ENCODE data around the gene ACTN1. TPM values are rescaled to one million over a fixed set of nuclear protein-coding genes. Genes with fewer than 3 reads are reported as not detected.

ACTN1 gene
- total and polyA plus RNA-seq, 10 of the 15 experiments (the other 5 are each of a cell fraction or from before 2014, with no cell fraction given): 0.14 to 39.4 (median 2.6) TPM

GRCh38 chr14:68913516-68913915 is 65.6 kb downstream of the ACTN1 start:
- intact Hi-C loops (cut with micrococcal nuclease; ENCODE audit: unreplicated experiment): no loop called here
- Histone ChIP-seq H3K4me3 (no peak overlapping the region), H3K9ac (ENCODE audit: control insufficient read depth, insufficient read depth, low read length) (no peak overlapping the region), H2AFZ (ENCODE audit: control insufficient read depth, low read depth, low read length) (no peak overlapping the region), H3K36me3 (ENCODE audit: control insufficient read depth in 2 of 2, insufficient read depth in 2 of 2, low read length in 1 of 2) (peaks cover 0 to 6% of the 10 kb centered on the region in 2 experiments; a peak in 2 of 4 replicates), H3K4me1 (ENCODE audit: control insufficient read depth, insufficient read depth, low read length) (no peaks in the 10 kb centered on the region), H3K27ac (ENCODE audit: control insufficient read depth, insufficient read depth) (no peak overlapping the region), H3K4me2 (ENCODE audit: control insufficient read depth, insufficient read depth) (no peak overlapping the region), H3K27me3 (replicated peaks in 1 of 2; ENCODE audit: control insufficient read depth in 2 of 2, insufficient read depth in 2 of 2, low read length in 1 of 2) (no peaks in the 10 kb centered on the region), H4K20me1 (ENCODE audit: control insufficient read depth, insufficient read depth) (no peaks in the 10 kb centered on the region), H3K9me3 (replicated peaks; ENCODE audit: control insufficient read depth, insufficient read depth, low read length) (no peaks in the 10 kb centered on the region), H3K79me2 (ENCODE audit: control insufficient read depth, insufficient read depth, low read length) (no peaks in the 10 kb centered on the region)
- in situ Hi-C loops (cut with MboI): loop anchor here (5.0 kb wide), 1 partner anchor 184 kb away; no protein-coding TSS in a partner anchor
- 76% methylated on average over 3 of the region's 3 CpGs for WGBS (ENCODE audit: insufficient coverage, insufficient replicate concordance, low lambda C conversion rate, missing lambda C conversion rate)
- CTCF ChIA-PET: interaction anchor here (0.9 to 4.2 kb wide), 17 partner anchors 8 to 194 kb away, joined by 3 to 72 read pairs (median 3); no protein-coding TSS in a partner anchor
- RAD21 ChIA-PET (ENCODE audit: unreplicated experiment): interaction anchor here (2.4 kb wide), 1 partner anchor 89 kb away, joined by 8 read pairs; no protein-coding TSS in a partner anchor
- DNase-seq (ENCODE audit: low read depth, low spot score): no peak
- POLR2A ChIA-PET: no interaction called here
- SMC1A ChIA-PET (ENCODE audit: uncharacterized antibody, unreplicated experiment): interaction anchor here (0.8 to 4.2 kb wide), 7 partner anchors 51 to 194 kb away, joined by 3 to 45 read pairs (median 4); no protein-coding TSS in a partner anchor
- no TSS peak for BruUV-seq (replicated peaks)
- FAIRE-seq: no peak
- no peak for ATAC-seq
- no peak for TF ChIP-seq KLF5 (IDR thresholded peaks at IDR 0.05; ENCODE audit: partially characterized antibody)
- TF ChIP-seq HDAC2 (IDR thresholded peaks at IDR 0.05): no peak
- TF ChIP-seq RAD21 (IDR thresholded peaks at IDR 0.05; ENCODE audit: insufficient read depth, low read depth, low read length): no peak
- no peak for TF ChIP-seq JUND (IDR thresholded peaks at IDR 0.05; ENCODE audit: low read depth, low read length)
- TF ChIP-seq SUPT20H (IDR thresholded peaks at IDR 0.05; ENCODE audit: borderline replicate concordance, control insufficient read depth, low read depth, low read length): no peak
- no peak for TF ChIP-seq BCLAF1 (IDR thresholded peaks at IDR 0.05)
- no peak for TF ChIP-seq SKIL (IDR thresholded peaks at IDR 0.05; ENCODE audit: low read depth, poor library complexity, severe bottlenecking)
- TF ChIP-seq KAT2A (conservative IDR thresholded peaks at IDR 0.05; ENCODE audit: control insufficient read depth, low read depth, low read length): no peak
- TF ChIP-seq TBL1XR1 (IDR thresholded peaks at IDR 0.05; ENCODE audit: low read depth, low read length): no peak
- TF ChIP-seq CBX5 (IDR thresholded peaks at IDR 0.05; ENCODE audit: low read depth): no peak
- no peak for TF ChIP-seq SREBF1 (IDR thresholded peaks at IDR 0.05; ENCODE audit: low read length)
- TF ChIP-seq MYC (IDR thresholded peaks at IDR 0.05; ENCODE audit: insufficient read depth, insufficient read length, insufficient replicate concordance, low read length, severe bottlenecking): no peak
- TF ChIP-seq ZNF207 (IDR thresholded peaks at IDR 0.05; ENCODE audit: borderline replicate concordance): no peak
- no peak for TF ChIP-seq SMARCA5 (IDR thresholded peaks at IDR 0.05)

Measured in GM12878 (cell line).